HG03565 (cell line): ENCODE data around the gene RREB1.

Experiments
- ATAC-seq: cut with Tn5 transposase; IDR thresholded peaks from one replicate; pipeline ENCODE4 v1.9.1; 2021; ENCODE audit warnings: mild to moderate bottlenecking, moderate library complexity; ENCODE audit not compliant: unreplicated experiment

RREB1 gene

DNA sequence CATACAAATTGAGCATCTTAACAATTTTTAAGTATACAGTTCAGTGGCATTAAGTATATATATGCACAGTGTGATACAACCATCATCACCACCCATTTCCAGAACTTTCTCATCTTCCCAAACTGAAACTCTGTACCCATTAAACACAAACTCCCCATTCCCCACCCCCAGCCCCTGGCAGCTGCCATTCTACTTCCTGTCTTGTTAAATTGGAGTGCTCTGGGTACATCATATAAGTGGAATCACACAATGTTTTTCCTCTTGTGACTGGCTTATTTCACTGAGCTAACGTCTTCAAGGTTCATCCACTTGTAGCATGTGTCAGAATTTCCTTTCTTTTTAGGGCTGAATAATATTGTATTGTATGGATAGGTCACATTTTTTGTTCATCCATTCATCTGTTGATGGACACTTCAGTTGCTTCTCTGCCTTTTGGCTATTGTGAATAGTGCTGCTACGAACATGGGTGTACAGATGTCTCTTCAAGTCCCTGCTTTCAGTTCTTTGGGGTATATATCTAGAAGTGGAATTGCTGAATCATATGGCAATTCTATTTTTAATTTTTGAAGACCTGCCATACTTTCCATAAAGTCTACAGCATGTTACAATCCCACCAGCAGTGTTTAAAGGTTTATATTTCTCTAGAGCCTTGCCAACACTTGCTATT, 19.6 kb upstream of the RREB1 start:
- ATAC-seq: no peak

DNA sequence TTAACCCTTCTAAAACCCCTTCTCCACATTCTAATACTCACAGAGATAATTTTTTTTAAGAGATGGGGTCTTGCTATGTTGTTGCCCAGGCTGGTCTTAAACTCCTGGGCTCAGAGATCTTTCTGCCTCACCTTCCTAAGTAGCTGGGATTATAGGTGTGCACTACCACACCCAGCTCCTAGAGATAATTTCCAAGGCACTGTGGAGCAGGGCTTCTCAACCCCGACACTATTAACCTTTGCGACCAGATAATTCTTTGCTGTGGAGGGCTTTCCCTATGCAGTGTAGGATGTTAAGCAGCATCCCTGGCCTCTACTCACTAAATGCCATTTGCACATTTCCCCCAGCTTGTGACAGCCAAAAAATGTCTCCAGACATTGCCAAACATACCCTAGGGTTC, 8.8 kb upstream of the RREB1 start:
- no peak for ATAC-seq

DNA sequence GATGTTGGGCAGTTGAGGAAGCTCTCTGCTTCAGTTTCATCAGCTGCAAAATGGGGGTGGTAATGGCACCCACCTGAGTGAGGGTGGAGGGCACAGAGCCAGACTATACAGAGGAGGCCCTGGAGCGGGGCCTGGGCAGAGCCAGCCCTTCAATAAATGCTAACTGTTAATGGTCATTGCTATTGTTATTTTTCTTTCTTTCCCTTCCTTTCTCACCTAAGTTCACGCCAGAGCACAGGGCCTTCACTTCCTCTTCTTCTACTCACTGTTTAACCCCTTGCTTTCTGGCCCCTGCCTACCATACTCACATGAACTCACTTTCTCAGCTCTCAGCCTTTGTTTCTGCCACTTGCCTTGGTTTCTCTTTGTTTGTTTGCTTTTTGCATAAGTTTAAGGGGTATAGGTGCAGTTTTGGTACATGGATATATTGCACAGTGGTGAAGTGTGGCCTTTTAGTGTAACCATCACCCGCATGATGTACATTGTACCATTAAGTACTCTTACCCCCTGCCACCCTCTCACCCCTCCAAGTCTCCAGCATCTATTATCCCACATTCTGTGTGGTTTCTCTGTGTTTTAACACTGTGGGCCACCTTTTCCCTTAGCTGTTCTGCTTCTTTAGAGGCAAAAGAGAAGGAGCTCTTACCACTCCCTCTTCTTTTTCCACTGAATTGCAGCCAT, 7.5 kb upstream of the RREB1 start:
- no peak for ATAC-seq

DNA sequence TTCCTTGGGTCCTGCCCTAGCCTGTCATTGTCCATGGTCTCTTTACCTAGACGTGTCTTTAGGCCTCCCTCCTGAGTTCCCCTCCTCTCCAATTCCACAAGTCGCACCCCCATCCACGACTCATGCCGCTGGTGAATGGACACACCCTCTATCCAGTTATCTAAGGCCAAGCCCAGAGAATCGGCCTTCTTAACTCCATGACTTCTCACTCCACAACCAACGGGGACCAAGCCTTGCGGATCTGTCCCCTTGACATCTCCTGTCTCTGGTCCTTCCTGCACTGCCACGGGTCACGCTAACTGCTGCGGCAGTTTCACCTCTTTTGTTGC, 7.0 kb upstream of the RREB1 start:
- ATAC-seq: no peak

DNA sequence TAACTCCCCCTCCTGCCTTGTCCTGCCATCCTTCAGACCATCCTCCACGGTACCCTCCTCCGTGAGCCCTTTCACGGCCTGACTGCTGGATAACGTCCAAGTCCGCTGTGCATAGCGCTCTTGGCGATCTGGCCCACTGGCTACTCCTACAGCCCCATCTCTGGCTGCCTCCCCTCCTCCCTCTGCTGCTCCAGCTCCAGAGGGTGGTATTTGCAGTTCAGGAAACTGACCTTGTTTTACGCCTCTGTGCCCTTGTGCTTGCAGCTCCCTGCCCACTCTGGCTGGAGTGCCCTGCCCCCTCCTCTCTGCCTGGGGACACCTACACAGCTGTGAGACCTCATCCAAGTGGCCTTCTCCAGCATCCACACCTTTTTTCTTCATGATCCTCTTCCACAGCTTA, 6.5 kb upstream of the RREB1 start:
- ATAC-seq: no peak

DNA sequence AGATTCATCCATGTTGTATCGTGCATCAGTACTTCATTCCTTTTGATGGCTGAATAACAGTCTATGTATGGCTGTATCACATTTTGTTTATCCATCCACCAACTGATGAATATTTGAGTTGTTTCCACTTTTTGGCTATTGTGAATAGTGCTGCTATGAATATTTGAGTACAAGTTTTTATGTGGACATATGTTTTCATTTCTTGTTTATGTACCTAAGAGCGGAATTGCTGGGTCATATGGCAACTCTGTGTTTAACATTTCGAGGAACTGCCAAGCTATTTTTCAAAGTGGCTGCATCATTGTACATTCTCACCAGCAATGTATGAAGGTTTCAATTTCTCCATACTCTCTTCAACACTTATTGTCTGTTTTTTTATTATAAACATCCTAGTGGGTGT, 3.0 kb upstream of the RREB1 start:
- ATAC-seq: no peak

DNA sequence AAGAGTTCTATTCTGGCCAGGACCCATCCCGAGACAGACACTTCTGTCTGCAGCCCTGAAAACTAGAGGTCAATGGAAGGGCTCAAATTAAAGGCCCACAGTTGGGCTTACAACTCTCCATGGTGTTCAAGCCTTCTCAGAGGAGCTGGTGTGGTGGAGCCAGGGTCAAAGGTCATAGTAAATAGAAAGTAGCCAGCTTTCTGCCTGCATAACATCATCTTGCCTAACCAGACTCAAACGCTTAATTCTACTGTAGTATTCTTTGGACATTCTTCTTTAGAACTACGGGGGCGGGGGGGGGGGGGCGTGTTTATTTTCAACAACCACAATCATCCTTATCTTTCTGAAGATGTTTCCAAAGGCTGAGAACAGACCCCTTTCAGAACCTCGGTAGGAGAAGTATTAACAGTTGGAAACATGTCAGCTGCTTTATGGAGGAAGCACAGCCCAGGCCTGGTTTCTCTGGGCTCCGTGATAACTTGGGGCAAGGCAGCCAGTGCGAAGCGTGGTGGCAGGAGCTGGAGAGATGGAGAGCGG, 1.5 kb upstream of the RREB1 start:
- no peak for ATAC-seq

DNA sequence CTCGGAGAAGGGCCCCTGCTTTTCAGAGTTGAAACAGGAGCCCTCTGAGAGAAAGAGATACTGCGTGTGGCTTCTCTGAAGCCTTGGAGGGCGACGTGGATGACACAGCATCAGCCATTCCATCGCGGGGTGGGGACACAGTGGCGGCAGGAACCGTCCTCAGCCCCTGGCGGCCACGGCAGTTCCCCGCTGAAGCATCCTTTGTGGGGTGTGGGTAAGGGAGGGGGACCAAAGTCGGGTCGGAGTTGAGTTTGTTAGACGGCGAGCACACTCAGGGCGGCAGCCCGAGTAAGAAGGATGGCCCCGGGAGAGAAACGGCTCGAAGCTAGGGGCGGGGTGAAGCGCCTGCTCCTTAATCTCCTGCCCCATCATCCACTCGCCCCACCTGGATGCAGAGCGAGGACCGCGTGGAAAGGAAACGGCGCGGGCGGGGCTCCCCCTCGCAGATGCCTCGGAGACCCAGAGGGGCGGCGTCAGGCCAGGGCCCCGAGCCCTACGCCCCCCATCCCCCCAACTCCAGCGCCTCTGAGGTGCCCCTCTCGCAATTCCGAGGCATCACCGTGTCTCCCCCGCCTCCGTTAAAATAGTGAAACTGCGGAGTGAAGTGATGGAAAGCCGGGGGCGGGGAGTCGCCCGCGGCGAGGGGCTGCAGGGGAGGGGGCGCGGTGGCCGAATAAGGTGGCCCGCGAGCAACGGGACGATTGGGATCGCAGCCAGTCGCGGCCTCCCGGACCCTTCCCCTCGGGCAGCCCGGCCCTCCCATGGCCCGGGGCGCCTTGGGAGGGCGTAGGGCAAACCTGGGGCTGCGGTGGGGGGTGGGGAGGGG, 796 bp upstream of the RREB1 start:
- ATAC-seq: peak; percentile 22

DNA sequence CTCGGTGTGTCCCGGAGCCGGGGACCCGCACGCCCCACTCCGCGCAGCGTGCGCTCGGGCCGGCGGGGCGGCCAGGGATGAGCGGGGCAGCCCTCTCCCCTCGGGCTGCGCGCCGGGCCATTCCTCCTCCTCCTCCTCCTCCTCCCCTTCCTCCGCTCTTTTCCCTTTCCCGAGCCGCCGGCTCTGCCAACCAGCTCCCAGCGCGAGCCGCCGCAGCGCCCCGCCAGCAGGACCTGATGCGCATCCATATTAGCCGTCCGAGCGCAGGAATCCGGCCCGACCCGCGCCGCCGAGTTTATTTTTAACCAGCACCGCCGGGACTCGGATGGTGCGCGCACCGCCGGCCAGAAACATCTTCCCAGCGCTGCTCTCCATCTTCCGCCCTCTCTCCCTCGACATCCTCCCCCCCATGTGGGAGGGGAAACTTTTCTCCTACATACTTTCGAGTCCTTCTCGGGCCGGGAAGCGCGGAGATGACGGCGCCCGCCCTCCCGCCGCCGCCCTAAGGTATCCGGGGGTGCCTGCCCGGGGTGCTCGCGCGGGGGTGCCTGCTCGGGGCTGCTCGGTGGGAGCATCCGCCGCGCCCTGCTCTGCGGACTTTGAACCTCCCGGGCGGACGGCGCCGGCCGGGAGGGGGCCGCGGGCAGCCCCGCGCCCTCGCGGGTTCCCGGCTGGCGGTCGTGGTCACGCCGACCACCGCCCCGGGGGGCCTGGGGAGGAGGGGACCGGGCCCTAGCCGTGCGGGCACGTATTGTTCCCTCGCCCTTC, 619 bp downstream of the RREB1 start:
- ATAC-seq: no peak

DNA sequence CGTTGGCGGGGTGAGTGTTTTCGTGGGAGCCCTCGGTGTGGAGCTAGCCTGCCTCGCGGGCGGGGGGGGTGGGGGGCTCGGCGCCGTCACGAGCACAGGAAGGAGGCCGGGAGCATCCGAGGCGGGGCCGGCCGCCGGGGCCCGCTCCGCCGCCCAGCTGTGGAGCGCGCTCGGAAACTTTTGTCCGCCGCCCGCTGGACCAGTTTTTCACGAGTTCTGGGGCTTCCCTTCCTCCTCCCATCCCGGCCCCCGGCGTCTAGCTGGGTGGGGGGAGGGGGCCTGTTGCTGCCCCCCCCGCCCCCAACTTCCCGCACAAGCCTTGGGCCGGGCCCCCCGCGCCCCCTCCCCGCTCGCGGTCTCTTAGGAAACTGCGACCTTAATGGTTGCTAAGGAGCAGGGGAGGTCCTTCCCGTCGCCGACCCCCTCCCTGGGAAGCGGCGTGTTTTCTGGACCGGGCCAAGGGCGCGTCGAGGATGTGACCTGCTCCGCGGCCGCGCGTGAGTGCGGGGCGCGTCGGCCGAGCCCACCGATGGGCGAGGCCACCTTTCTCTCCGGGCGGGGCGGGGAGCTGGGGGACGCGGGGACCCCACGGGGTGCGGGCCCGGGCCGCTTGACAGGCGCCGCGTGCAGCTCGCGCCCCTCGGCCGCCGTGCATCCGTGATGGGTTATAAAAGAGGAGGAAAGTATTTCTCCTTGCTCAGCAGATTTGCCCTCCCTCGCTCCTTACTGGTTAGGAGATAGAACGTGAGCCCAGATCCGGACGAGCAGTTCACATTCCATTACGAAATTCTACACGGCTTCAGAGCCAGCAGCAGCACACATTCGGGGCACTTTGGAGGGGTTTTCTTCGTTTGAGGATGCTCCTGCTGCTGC, 1.4 kb downstream of the RREB1 start:
- no peak for ATAC-seq

DNA sequence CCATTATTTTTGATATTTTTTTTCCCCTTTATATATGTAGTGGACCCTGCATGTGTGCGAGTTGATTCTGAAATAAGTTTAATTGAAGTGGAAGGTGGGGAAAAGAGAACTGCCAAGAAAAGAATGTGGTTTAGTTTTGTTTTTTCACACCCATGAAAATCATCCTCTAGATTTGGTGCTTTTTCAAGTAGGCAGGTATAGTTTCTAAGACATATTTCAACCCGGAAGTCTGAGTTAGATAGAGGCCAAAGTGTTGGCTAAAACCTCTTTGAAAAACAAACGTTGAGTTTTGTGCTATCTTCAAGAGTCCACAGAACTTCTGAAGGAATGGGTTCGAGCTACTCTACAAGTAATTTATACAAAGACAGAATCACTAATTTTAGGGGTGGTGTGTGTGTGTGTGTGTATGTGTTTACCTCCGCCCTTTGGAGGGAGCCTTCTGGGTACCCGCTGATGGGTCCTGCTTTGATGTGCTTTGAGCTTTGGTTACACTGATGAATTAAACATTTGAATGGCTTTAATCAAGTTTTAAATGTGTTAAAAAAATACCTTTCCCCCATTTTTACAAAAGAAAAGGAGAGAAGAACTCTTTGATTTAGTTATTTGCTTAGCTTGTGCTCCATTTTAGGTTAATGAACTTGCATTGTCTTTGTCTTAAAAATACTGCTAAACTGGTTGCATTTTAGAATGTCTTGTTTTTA, 2.5 kb downstream of the RREB1 start:
- ATAC-seq: no peak

DNA sequence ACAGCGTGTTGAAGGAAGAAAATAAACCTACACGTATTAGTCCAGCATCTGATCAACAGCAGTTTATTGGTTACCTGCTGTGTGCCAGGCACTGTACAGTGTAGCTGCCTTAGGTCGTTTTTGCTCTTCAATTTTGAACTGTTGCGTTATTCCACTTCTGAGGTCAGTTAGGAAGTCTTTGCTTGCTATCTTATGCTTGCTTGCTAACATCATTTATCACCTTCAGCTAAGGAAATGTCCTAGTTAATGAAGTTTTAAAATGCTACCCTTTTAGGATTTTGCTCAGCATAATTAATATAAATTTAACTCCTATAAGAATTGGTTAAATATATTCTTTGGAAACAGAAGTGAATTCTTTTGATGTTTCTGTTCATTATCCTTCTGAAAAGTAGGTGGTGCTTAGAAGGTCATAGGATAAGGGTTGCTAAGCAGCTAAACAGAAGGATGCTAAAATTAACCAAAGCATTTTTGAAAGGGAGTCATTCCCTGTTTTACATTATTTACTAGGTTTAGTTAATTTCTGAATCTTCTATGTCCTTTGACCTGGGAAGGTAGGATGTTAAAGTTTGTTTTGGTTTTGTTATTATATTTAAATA, 3.4 kb downstream of the RREB1 start:
- ATAC-seq: no peak

DNA sequence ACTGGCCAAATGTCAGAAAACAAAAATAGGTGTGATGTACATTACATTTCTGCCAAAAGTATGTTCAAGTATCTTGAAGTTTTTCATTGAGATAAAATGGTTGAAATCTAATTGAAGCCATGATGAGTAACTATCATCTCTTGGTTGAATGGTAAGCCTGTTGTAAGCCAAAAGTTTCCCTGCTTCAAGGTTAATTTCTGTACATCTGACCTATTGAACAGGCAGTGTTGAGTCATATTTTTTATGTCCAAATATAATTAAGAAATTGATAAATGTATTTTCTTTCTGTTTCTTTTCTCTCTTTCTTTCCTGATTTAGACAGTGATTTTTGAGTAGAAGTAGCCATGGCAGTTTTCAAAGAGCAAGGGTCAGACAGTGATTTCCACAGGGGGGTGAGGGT, 4.4 kb downstream of the RREB1 start:
- ATAC-seq: no peak

DNA sequence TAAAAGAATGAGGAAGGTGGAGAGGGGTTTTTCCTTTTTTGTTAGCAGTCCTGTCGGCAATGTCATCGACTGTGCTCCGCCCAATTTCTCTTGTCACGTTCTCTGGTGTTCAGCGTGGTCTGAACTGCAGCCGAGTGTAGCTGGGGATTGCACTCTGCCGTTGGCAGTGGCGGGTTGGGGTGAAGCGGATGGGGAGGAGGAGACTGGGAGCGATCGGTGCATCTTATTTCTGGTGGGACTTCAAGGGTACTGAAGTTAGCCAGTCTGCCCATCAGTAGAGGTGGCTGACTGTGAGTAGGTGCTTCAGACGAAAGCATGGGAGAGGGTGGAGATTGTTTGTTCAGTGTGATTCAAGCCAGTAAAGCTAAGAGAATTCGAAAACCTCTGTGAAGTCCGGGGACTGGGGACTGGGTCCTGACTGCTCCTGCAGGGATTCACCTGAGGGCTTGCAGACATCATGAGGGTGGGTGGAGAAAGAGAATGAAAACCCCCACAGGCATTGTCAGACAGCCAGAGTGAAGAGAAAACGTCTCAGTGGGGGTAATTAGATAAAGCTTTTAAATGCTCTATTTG, 5.1 kb downstream of the RREB1 start:
- no peak for ATAC-seq

DNA sequence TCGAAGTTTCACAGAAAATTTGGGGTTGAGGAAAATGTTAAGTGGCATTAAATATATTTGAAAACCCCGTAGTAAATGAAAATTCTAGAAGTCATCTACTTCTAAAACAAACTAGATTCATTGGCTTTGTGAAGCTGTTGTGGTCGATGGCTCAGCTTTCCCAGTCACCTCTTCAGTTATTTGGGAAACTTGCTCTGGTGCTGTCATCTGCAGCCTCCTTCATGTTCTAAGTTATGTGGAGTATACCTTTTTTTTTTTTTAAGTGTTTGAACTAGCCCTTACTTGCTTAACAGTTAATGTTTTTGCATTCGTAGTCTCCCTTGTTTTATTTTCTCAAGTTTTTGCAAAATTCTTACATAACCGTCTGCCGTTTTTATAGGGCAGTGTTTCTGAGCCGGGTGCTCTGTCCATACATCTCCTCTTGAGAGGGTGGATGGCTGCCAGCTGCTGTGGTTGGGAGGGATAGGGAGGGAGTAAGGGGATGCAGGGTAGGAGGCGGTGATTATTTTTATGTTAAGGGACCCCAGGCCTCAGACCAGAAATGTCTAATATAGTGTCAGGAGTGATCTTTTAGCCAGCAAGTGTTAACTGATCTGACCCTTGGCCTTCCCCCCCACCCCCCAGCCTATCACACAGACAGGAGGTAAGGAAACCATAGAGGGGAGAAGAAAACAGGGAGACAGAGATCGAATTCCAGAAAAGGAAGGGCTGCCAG, 7.1 kb downstream of the RREB1 start:
- no peak for ATAC-seq

DNA sequence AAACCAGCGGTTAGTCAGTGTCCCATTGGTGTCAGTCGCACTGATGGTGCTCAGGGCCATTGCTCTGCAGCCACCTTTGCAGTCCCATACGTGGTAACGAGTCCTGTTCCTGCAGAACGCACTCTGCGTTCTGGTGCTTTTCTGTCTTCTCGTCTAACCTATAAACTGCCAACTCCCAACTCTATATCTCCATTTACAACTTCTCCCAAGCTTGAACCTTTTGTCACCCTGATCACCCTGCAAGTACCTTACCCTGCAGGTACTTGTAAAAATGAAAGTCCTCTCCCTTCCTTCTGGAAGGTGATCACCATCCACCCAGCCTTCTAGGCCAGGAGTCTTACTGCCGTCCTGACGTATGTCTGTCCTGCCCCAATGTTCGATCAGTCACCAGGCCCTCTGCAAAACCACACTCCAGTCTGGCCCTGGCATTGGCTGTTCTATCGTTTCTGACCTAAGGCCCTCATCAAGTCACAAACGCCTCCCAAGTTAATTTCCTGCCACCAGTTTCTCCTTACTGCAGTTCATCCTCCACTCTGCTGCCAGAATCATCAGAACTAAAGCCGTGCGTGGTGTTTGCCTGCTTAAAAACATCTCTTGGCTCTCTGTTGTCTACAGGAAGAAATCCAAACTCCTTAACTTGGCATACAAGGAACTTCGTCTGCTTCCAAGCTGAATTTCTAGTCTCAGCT, 7.9 kb downstream of the RREB1 start:
- no peak for ATAC-seq

DNA sequence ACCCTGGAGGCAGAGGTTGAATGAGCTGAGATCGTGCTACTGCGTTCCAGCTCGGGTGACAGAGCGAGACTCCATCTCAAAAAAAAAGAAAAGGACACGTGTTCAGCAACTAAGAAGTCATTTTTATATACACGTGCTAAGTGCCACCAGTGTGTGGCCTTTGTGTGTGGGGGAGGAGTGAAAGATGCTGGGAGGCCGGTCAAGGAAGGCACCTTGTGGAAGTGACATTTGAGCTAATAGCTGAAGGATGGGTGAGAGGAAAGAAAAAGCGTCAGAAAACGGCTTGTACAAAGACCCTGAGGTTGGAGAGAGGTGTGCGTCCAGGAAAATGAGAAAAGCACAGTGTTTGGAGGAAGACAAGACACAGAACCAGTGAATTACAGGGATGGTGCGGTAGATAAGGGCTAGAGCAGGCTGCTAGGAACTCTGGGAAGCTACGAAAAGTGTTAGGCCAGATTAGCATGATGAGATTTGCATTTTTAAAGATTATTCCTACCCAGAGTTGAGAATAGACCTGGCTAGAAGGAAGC, 11.6 kb downstream of the RREB1 start:
- ATAC-seq: no peak
